ENCODE data around the gene SERPINE3. TPM values are rescaled to one million over a fixed set of nuclear protein-coding genes. Genes with fewer than 3 reads are reported as not detected.

SERPINE3 gene
- total RNA-seq, 5 donors from 2014 or later (not counting 1 experiment from before 2014, with no cell fraction given) = not detected

DNA sequence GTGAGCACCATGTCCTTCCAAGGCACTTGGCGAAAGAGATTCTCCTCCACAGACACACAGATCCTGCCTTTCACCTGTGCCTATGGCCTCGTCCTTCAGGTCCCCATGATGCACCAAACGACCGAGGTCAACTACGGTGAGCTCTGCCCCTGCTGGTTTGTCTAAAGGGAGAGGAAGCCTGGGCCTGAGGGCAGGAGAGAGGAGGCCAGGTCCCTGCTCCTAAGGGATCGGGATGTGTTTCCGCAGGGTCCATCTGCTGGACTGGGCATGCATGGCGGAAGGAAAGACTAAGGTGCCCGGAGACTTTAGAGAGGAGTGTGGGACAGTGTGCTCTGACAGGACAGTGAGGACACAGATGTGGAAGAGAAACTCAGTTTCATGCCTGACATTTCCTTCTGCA, 7.6 kb downstream of the SERPINE3 start:
- no peak for DNase-seq
- H3K4me3 ChIP-seq (ENCODE audit: control insufficient read depth in 1 of 2, extremely low read depth in 1 of 2, low read length in 1 of 2) = no peak overlapping the region
- 98% methylated on average over 9 of the region's 9 CpGs for WGBS (ENCODE audit: insufficient coverage)
- CTCF ChIA-PET = no interaction called here
- Mint-ChIP-seq H3K9me3 (no peaks in the 10 kb centered on the region), H3K27me3 (no peaks in the 10 kb centered on the region), H3K36me3 (peaks cover 3% of the 10 kb centered on the region), H3K4me1 (no peaks in the 10 kb centered on the region), H3K27ac (no peak overlapping the region), H3K4me3 (no peak overlapping the region)
- POLR2A ChIA-PET = no interaction called here
- no peaks in the 10 kb centered on the region for H3K4me1 ChIP-seq (ENCODE audit: control insufficient read depth in 1 of 2, extremely low read depth in 1 of 2, insufficient read depth in 2 of 2, low read length in 2 of 2)
- no peaks in the 10 kb centered on the region for H3K27me3 ChIP-seq (replicated peaks in 1 of 2; ENCODE audit: control insufficient read depth in 2 of 2, extremely low read depth in 1 of 2, insufficient read depth in 2 of 2, low read length in 1 of 2)
- H3K36me3 ChIP-seq (ENCODE audit: control insufficient read depth in 2 of 2, extremely low read depth in 1 of 2, insufficient read depth in 1 of 2, low read length in 1 of 2) = no peaks in the 10 kb centered on the region
- no peak overlapping the region for H3K27ac ChIP-seq (ENCODE audit: low read length)
- ATAC-seq (replicated peaks in 1 of 4) = no peak
- H3K9me3 ChIP-seq = no peaks in the 10 kb centered on the region

DNA sequence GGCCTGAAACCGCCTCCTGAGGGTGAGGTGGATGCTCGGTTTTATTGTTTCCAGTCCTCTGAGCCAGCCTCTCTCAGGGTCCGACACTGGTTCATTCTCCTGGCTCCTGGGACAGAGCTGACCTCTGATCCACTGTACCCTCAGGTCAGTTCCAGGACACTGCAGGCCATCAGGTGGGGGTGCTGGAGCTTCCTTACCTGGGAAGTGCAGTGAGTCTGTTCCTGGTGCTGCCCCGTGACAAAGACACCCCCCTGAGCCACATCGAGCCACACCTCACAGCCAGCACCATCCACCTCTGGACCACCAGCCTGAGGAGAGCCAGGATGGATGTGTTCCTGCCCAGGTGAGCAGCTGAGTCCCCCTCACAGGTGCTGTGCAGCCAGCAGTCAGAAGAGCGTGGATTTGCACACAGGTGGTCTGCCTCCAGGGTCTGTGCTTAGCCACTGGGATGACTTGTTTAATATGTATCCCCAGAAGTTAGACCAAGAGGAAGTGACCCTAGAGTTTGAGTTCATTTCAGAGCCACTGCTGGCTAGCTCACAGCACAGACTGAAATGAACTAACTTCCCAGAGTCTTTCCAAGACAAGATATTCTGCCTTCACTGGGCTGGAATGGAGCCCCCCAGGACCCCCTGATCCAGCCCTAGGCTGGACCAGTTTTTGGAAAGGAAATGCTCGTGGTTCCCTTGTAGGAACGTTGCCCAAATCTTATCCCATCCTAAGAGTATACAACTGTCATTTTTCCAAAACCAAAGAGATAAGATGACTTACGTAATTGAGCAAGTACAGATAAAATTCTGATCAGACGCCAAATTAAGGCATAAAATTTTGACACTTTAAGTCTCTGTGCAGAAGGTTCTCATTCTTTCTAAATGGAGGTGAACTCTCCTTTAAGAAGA, 8.8 kb downstream of the SERPINE3 start:
- POLR2A ChIA-PET = no interaction called here
- no peaks in the 10 kb centered on the region for H3K4me1 ChIP-seq (ENCODE audit: control insufficient read depth in 1 of 2, extremely low read depth in 1 of 2, insufficient read depth in 2 of 2, low read length in 2 of 2)
- no peak overlapping the region for H3K4me3 ChIP-seq (ENCODE audit: control insufficient read depth in 1 of 2, extremely low read depth in 1 of 2, low read length in 1 of 2)
- no peaks in the 10 kb centered on the region for H3K27me3 ChIP-seq (replicated peaks in 1 of 2; ENCODE audit: control insufficient read depth in 2 of 2, extremely low read depth in 1 of 2, insufficient read depth in 2 of 2, low read length in 1 of 2)
- peaks cover 11% of the 10 kb centered on the region for H3K36me3 Mint-ChIP-seq
- ATAC-seq (replicated peaks in 1 of 4) = no peak
- H3K4me3 Mint-ChIP-seq = no peak overlapping the region
- no peaks in the 10 kb centered on the region for H3K9me3 Mint-ChIP-seq
- no peaks in the 10 kb centered on the region for H3K27me3 Mint-ChIP-seq
- 78% methylated on average over 6 of the region's 10 CpGs for WGBS (ENCODE audit: insufficient coverage)
- no peaks in the 10 kb centered on the region for H3K9me3 ChIP-seq
- CTCF ChIA-PET = no interaction called here
- no peaks in the 10 kb centered on the region for H3K36me3 ChIP-seq (ENCODE audit: control insufficient read depth in 2 of 2, extremely low read depth in 1 of 2, insufficient read depth in 1 of 2, low read length in 1 of 2)
- no peak overlapping the region for H3K27ac Mint-ChIP-seq
- DNase-seq = no peak
- no peaks in the 10 kb centered on the region for H3K4me1 Mint-ChIP-seq
- no peak overlapping the region for H3K27ac ChIP-seq (ENCODE audit: low read length)

DNA sequence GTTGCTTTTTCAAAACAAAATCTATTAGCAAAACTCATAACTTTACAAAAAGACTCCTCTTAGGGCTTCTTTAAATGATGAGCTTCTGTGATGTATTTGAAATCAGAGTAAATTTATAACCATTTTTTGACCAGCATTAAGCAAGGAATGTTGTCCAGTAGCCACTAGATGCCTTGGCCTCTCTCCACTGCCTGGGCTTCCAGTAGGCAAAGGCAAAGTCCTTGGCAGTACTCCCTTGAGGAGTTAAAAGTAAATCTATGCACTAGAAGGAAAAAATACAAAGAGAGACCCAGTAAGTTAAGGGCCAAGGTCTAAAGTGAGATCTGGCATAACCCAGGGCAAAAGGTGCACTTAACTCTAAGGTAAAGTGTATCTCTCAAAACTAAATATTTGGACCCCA, 9.5 kb downstream of the SERPINE3 start:
- H3K36me3 ChIP-seq (ENCODE audit: control insufficient read depth in 2 of 2, extremely low read depth in 1 of 2, insufficient read depth in 1 of 2, low read length in 1 of 2) = no peaks in the 10 kb centered on the region
- Mint-ChIP-seq H3K4me3 (no peak overlapping the region), H3K36me3 (peaks cover 11% of the 10 kb centered on the region), H3K9me3 (no peaks in the 10 kb centered on the region), H3K27ac (no peak overlapping the region), H3K27me3 (no peaks in the 10 kb centered on the region), H3K4me1 (no peaks in the 10 kb centered on the region)
- no peak overlapping the region for H3K4me3 ChIP-seq (ENCODE audit: control insufficient read depth in 1 of 2, extremely low read depth in 1 of 2, low read length in 1 of 2)
- H3K4me1 ChIP-seq (ENCODE audit: control insufficient read depth in 1 of 2, extremely low read depth in 1 of 2, insufficient read depth in 2 of 2, low read length in 2 of 2) = no peaks in the 10 kb centered on the region
- H3K27me3 ChIP-seq (replicated peaks in 1 of 2; ENCODE audit: control insufficient read depth in 2 of 2, extremely low read depth in 1 of 2, insufficient read depth in 2 of 2, low read length in 1 of 2) = no peaks in the 10 kb centered on the region
- no peaks in the 10 kb centered on the region for H3K9me3 ChIP-seq
- POLR2A ChIA-PET = no interaction called here
- DNase-seq = no peak
- CTCF ChIA-PET = no interaction called here
- H3K27ac ChIP-seq (ENCODE audit: low read length) = no peak overlapping the region
- no peak for ATAC-seq (replicated peaks in 1 of 4)

DNA sequence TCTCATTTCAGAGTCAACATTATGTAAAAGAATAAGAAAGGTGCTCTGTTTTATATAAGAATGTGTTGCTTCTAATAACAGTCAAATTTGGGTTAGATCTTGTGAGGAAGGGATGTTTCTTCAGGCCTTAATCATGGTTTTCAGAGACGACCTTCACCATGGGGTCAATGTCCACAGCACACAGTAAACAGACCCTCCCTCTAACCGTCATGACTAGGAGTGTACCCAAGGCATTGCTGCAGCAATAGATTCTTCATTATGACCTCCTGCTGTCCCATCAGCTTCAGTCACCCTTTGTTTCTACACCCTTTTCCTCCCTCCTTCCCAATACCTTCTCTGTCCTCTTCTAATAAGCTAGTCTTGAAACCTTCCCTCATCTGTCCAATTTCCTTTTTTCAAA, 15.7 kb downstream of the SERPINE3 start:
- no peaks in the 10 kb centered on the region for H3K27me3 ChIP-seq (replicated peaks in 1 of 2; ENCODE audit: control insufficient read depth in 2 of 2, extremely low read depth in 1 of 2, insufficient read depth in 2 of 2, low read length in 1 of 2)
- H3K36me3 ChIP-seq (ENCODE audit: control insufficient read depth in 2 of 2, extremely low read depth in 1 of 2, insufficient read depth in 1 of 2, low read length in 1 of 2) = no peaks in the 10 kb centered on the region
- CTCF ChIA-PET = interaction anchor here in 1 of 2 donors (0.8 kb wide), 1 partner anchor 35 kb away, joined by 3 read pairs; no protein-coding TSS in a partner anchor
- H3K27ac Mint-ChIP-seq = no peak overlapping the region
- no peak for ATAC-seq (replicated peaks in 1 of 4)
- no peak overlapping the region for H3K4me3 ChIP-seq (ENCODE audit: control insufficient read depth in 1 of 2, extremely low read depth in 1 of 2, low read length in 1 of 2)
- no peaks in the 10 kb centered on the region for H3K9me3 Mint-ChIP-seq
- H3K27ac ChIP-seq (ENCODE audit: low read length) = no peak overlapping the region
- WGBS (ENCODE audit: insufficient coverage) = 100% methylated on average over 1 of the region's 2 CpGs
- H3K4me1 ChIP-seq (ENCODE audit: control insufficient read depth in 1 of 2, extremely low read depth in 1 of 2, insufficient read depth in 2 of 2, low read length in 2 of 2) = no peaks in the 10 kb centered on the region
- H3K27me3 Mint-ChIP-seq = no peaks in the 10 kb centered on the region
- peaks cover 11% of the 10 kb centered on the region for H3K36me3 Mint-ChIP-seq
- no peaks in the 10 kb centered on the region for H3K4me1 Mint-ChIP-seq
- no peaks in the 10 kb centered on the region for H3K9me3 ChIP-seq
- POLR2A ChIA-PET = no interaction called here
- DNase-seq = no peak
- no peak overlapping the region for H3K4me3 Mint-ChIP-seq

DNA sequence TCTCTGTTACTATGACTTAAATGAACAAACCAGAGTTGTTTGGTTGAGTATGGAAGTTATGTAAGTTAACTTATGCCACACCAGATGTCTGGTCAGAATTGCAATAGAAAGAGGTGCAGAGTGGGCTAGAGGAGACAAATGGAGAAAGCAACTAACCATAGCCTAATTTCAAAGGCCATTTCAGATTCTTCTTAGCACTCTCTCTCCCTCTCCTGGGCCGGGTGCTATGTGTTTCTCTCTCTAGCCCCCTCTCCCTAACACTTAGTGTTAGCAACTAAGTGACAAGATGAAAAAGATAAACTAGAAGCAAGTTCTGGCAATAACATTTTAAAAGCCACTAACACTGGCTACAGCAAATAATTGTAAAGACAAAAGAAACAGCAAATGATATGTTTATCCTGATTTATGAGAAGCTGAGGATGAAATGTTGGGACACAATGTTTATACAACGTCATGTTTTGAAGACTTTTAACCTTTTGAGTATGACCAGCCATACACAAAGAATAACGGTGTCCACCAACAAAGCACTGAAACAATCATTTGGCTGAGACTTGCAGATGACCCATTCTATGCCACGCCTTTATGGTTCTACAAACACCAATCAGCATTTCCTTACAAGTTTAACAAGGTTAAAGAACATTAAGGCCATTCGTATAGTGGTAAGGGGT, 18.6 kb downstream of the SERPINE3 start:
- ATAC-seq (replicated peaks in 1 of 4) (no peak), DNase-seq (no peak)
- 60% methylated on average over 1 of the region's 5 CpGs for WGBS (ENCODE audit: insufficient coverage)
- Histone ChIP-seq H3K4me3 (ENCODE audit: control insufficient read depth in 1 of 2, extremely low read depth in 1 of 2, low read length in 1 of 2) (no peak overlapping the region), H3K4me1 (ENCODE audit: control insufficient read depth in 1 of 2, extremely low read depth in 1 of 2, insufficient read depth in 2 of 2, low read length in 2 of 2) (no peaks in the 10 kb centered on the region), H3K27me3 (replicated peaks in 1 of 2; ENCODE audit: control insufficient read depth in 2 of 2, extremely low read depth in 1 of 2, insufficient read depth in 2 of 2, low read length in 1 of 2) (no peaks in the 10 kb centered on the region), H3K36me3 (ENCODE audit: control insufficient read depth in 2 of 2, extremely low read depth in 1 of 2, insufficient read depth in 1 of 2, low read length in 1 of 2) (no peaks in the 10 kb centered on the region), H3K27ac (ENCODE audit: low read length) (no peak overlapping the region), H3K9me3 (no peaks in the 10 kb centered on the region)
- ChIA-PET CTCF (no interaction called here), POLR2A (no interaction called here)
- Mint-ChIP-seq H3K36me3 (peaks cover 20% of the 10 kb centered on the region), H3K4me1 (no peaks in the 10 kb centered on the region), H3K4me3 (no peak overlapping the region), H3K27me3 (no peaks in the 10 kb centered on the region), H3K27ac (no peak overlapping the region), H3K9me3 (no peaks in the 10 kb centered on the region)

DNA sequence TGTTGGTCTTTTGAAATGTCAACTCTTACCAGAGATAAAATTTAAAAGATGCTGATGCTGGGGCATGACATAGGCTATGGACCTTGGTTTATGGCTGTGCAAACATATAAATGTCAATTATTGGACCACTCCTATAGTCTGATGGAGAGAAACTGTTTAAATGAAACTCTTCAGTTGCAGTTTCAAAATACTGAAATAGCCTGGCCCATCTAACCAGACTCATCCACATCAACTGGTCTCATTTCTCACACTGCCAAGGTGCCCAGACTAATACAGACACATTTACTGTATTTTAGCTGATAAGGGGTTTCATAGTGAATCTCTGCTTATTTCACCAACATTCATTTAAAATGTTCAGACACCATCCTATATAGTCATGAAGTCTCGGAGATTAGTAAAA, 19.9 kb downstream of the SERPINE3 start:
- CTCF ChIA-PET = no interaction called here
- no peaks in the 10 kb centered on the region for H3K9me3 Mint-ChIP-seq
- POLR2A ChIA-PET = no interaction called here

More for the DNA sequence above, 19.9 kb downstream of the SERPINE3 start:
- no peaks in the 10 kb centered on the region for H3K27me3 Mint-ChIP-seq
- no peaks in the 10 kb centered on the region for H3K4me1 Mint-ChIP-seq
- Histone ChIP-seq H3K9me3 (no peaks in the 10 kb centered on the region), H3K27me3 (replicated peaks in 1 of 2; ENCODE audit: control insufficient read depth in 2 of 2, extremely low read depth in 1 of 2, insufficient read depth in 2 of 2, low read length in 1 of 2) (no peaks in the 10 kb centered on the region), H3K36me3 (ENCODE audit: control insufficient read depth in 2 of 2, extremely low read depth in 1 of 2, insufficient read depth in 1 of 2, low read length in 1 of 2) (peaks cover 0 to 7% of the 10 kb centered on the region in 2 donors), H3K4me3 (ENCODE audit: control insufficient read depth in 1 of 2, extremely low read depth in 1 of 2, low read length in 1 of 2) (no peak overlapping the region), H3K27ac (ENCODE audit: low read length) (no peak overlapping the region), H3K4me1 (ENCODE audit: control insufficient read depth in 1 of 2, extremely low read depth in 1 of 2, insufficient read depth in 2 of 2, low read length in 2 of 2) (no peaks in the 10 kb centered on the region)
- ATAC-seq (replicated peaks in 1 of 4) (no peak), DNase-seq (no peak)
- WGBS (ENCODE audit: insufficient coverage) = no CpG with 5 or more reads among the region's 1 CpG
- H3K36me3 Mint-ChIP-seq = peaks cover 26% of the 10 kb centered on the region
- H3K27ac Mint-ChIP-seq = no peak overlapping the region
- no peak overlapping the region for H3K4me3 Mint-ChIP-seq
